DND-41 (cell line): ENCODE measurements around the gene LSP1.

Experiments used
- EZH2 ChIP-seq: IDR thresholded peaks from 3 replicates; pipeline ENCODE4 v1.6.1; 2012; ENCODE audit warnings: borderline replicate concordance, low read depth, mild to moderate bottlenecking, moderate library complexity, low read length, inconsistent platforms; ENCODE audit not compliant: severe bottlenecking
- TF ChIP-seq, protein P1 (sequence below): IDR thresholded peaks from 2 replicates; pipeline ENCODE4 v1.5.1; 2012; ENCODE audit warnings: borderline replicate concordance, low read length, moderate library complexity, mild to moderate bottlenecking; ENCODE audit not compliant: poor library complexity, severe bottlenecking; ENCODE audit errors: extremely low read depth

DNA sequence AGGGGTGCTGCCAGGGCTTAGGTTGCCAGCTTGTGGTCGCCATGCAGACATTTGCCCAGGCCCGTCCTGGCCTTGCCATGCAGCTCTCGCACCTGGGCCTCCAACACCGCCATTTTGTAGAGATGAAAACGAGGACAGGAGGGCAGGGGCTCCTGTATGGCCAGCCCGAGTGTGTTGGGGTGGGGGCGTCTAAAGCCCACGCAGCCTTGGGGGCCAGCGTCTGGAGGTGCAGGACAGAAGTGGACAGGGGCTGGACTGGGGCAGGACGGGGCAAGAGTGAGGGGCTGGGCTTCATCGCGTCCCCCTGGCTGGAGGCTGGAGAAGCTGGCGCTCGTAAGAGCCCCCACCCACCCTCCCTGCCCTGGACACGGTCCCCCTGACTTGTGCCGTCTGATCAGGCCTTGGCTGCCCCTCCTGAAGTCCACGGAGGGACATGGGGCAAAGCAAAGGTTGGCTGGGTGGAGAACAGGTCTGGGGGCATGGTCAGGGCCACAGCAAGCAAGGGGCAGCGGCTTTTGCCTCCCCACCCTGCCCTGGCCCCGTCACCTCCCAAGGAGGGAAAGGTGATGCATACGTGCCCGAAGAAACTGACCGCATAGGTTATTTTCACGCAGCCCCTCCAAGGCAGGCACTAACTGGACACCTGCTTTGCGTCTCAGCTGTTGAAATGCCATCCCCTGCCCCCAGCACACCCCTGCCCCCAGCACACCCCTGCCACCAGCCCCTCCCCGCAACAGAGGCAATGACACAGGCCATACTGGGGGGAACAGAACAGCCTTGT is 67.4 kb downstream of the LSP1 start:
- TF ChIP-seq, protein P1, sequence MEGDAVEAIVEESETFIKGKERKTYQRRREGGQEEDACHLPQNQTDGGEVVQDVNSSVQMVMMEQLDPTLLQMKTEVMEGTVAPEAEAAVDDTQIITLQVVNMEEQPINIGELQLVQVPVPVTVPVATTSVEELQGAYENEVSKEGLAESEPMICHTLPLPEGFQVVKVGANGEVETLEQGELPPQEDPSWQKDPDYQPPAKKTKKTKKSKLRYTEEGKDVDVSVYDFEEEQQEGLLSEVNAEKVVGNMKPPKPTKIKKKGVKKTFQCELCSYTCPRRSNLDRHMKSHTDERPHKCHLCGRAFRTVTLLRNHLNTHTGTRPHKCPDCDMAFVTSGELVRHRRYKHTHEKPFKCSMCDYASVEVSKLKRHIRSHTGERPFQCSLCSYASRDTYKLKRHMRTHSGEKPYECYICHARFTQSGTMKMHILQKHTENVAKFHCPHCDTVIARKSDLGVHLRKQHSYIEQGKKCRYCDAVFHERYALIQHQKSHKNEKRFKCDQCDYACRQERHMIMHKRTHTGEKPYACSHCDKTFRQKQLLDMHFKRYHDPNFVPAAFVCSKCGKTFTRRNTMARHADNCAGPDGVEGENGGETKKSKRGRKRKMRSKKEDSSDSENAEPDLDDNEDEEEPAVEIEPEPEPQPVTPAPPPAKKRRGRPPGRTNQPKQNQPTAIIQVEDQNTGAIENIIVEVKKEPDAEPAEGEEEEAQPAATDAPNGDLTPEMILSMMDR, result no peak
- no peak for TF ChIP-seq EZH2
